Measurements from ENCODE around the gene S1PR4.
"Not testable (repeated sequence)": the region's sequence is repeated elsewhere in the genome, so short reads cannot be mapped to it uniquely, and the experiment has no call there.

The S1PR4 gene

DNA sequence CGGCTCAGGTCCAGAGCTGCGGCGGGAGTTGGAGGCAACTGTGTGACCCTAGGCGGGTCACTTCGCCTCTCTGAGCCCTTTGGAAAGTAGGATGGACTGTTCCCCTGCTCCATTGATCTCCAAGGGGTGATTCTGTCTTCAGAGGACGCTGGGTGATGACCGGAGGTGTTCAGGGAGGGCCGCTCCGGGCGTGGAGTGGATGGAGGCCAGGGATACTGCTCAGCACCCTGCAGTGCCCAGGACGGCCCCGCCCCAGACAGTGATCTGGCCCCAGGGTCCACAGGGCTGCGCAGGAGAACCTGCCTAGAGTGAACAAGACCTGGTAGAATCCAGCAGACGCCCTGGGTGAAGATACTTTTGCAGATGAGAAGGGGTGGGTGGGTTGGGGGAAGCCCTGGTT, 14.1 kb downstream of the S1PR4 start:
- in situ Hi-C loops (cut with HindIII; ENCODE audit: low sequenced_read_pairs) = no loop called here

DNA sequence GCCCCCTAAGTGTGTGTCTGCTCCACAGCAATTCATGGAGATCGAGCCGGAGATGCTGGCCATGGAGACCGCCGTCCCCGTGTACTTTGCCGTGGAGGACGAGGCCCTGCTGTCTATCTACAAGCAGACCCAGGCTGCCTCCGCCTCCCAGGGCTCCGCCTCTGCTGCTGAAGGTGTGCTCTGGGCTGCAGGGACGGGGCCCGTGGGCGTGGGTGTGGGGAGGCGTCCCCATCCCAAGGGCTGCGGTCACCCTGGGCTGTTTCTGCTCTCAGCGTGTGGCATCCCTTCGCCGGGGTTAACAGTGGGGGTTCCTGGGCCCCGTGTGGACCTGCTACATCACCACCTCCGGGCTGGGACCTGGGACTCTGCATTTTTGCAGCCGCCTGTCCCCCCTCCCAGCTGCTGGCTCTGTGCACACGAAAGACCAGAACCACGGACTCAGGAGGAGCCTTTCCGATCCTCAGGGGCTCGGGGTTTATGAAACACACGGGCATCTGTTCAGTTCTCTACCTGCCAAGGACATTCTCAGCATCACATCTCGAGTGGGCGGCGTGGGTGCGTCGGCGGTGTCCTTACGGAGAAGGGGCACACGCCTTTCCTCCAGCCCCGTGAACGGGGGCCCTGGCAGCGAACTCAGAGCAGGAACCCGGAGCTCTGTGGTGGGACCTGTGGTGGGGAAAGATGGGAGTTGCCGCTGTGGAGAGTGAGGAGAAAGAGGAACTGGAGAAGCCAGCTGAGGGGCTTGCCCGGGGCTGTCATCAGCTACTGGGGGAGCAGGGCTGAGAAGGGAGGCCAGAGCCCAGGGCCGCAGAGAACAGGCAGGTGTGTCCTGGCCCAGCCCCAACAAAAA, 14.9 kb downstream of the S1PR4 start:
- in situ Hi-C loops (cut with HindIII; ENCODE audit: low sequenced_read_pairs) = no loop called here

DNA sequence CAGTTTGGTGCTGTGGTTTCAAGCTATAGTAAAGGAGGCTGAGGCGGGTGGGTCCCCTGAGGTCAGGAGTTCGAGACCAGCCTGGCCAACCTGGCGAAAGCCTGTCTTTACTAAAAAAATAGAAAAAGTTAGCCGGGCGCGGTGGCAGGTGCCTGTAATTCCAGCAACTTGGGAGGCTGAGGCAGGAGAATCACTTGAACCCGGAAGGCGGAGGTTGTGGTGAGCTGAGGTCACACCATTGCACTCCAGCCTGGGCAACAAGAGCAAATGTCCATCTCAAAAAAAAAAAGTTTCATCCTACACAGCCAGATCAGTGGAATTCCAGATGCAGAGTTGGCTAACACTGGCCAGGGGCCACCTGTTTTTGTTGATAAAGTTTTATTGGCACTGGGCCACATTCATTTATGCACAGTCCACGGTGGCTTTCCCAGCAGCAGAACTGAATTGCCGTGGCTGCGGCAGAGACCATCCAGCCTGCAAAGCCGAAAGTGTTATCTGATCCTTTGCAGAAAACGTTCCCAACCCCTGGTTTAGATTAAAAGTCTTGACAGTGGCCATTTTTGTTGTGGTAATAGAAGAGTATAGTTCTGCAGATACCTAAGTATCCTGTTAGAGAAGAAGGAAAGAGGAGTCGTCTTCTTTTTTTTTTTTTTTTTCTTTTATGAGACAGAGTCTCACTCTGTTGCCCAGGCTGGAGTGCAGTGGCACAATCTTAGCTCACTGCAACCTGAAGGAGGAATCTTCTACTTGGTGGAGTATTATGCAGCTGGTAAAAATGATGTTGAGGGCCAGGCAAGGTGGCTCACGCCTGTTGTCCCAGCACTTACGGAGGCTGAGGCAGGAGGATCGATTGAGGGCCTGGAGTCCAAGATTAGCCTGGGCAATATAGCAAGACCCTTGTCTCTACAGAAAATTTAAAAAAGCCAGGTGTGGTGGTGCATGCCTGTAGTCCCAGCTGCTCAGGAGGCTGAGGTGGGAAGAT, 15.8 kb downstream of the S1PR4 start:
- in situ Hi-C loops (cut with HindIII; ENCODE audit: low sequenced_read_pairs) = no loop called here

GRCh38 chr19:3196064-3196932, 17.7 kb downstream of the S1PR4 start:
- in situ Hi-C loops (cut with HindIII; ENCODE audit: low sequenced_read_pairs) = no loop called here

DNA sequence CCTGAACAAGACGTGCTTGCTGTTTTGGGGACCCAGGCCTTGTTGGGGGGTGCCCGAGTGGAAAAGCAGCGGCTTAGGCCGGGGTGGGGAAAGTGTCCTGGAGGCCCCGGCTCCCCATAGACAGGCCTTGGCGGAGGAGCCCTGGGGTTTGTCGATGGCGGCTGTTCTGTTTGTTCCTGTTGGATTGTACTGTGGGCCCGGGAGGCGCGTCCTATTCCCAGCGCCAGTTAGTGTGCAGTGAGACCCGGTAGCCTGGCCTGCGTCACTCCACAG, 18.3 kb downstream of the S1PR4 start:
- in situ Hi-C loops (cut with HindIII; ENCODE audit: low sequenced_read_pairs) = no loop called here

DNA sequence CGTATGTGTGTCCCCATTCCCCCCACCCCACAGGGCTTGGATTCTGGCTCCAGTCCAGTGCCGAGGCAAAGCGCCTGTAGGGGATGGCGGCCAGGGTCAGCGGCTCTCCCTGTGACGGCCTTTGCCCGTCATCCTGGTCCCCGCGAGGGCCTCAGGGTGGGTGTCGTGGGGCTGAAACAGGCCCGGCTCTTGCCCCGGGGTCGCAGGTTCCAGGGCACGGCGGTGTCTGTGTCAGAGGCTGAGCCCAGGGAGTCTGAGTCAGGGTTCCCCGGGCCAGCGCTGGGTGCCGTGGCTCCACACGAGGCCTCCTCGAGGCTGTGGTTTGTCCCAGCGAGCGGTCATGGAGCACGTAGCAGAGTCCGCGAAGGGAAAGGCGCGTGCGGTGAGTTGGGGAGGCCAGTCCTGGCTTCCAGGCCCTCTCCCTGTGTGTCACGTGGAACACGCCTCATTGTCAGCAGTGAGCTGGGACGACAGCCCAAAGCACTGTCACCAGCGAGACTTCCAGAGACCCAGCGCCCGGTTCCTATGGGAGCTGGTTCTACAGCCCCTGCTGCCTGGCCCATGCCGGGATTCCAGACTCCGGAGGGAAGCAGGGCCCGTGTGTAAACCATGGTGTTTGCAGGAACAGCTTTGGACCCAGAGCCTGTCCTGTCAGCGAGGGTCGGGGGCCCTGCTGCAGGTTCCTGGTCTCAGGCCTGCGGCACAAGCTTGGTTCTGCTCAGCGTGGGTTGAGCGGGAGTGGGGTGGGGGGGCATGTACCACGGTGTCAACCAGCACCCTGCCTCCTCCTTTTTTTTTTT, 20.5 kb downstream of the S1PR4 start:
- in situ Hi-C loops (cut with HindIII; ENCODE audit: low sequenced_read_pairs) = no loop called here

GRCh38 chr19:3201072-3201700, 22.6 kb downstream of the S1PR4 start:
- in situ Hi-C loops (cut with HindIII; ENCODE audit: low sequenced_read_pairs) = no loop called here

GRCh38 chr19:3201911-3202310, 23.3 kb downstream of the S1PR4 start:
- in situ Hi-C loops (cut with HindIII; ENCODE audit: low sequenced_read_pairs) = no loop called here

GRCh38 chr19:3202346-3202745, 23.8 kb downstream of the S1PR4 start:
- in situ Hi-C loops (cut with HindIII; ENCODE audit: low sequenced_read_pairs) = no loop called here

- in situ Hi-C loops (cut with HindIII; ENCODE audit: low sequenced_read_pairs) = not testable (repeated sequence)
Observed at GRCh38 chr19:3202895-3203294, 24.3 kb downstream of the S1PR4 start.

GRCh38 chr19:3203805-3204645, 25.5 kb downstream of the S1PR4 start:
- in situ Hi-C loops (cut with HindIII; ENCODE audit: low sequenced_read_pairs) = no loop called here

- in situ Hi-C loops (cut with HindIII; ENCODE audit: low sequenced_read_pairs) = no loop called here
Observed at GRCh38 chr19:3204646-3205275, 26.2 kb downstream of the S1PR4 start.

- in situ Hi-C loops (cut with HindIII; ENCODE audit: low sequenced_read_pairs) = no loop called here
Observed at GRCh38 chr19:3206216-3206953, 27.8 kb downstream of the S1PR4 start.

DNA sequence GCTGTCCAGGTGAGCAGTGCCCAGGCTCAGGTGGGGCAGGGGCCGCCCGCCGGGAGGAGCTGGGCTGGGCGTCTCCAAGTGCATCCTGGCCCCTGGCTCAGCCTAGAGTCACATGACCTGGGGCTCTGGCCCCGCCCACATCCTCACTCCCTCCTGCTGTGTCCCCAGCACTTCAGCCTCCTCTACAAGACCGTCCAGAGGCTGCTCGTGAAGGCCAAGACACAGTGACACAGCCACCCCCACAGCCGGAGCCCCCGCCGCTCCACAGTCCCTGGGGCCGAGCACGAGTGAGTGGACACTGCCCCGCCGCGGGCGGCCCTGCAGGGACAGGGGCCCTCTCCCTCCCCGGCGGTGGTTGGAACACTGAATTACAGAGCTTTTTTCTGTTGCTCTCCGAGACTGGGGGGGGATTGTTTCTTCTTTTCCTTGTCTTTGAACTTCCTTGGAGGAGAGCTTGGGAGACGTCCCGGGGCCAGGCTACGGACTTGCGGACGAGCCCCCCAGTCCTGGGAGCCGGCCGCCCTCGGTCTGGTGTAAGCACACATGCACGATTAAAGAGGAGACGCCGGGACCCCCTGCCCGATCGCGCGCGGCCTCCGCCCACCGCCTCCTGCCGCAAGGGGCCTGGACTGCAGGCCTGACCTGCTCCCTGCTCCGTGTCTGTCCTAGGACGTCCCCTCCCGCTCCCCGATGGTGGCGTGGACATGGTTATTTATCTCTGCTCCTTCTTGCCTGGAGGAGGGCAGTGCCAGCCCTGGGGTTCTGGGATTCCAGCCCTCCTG, 29.1 kb downstream of the S1PR4 start:
- in situ Hi-C loops (cut with HindIII; ENCODE audit: low sequenced_read_pairs) = no loop called here

DNA sequence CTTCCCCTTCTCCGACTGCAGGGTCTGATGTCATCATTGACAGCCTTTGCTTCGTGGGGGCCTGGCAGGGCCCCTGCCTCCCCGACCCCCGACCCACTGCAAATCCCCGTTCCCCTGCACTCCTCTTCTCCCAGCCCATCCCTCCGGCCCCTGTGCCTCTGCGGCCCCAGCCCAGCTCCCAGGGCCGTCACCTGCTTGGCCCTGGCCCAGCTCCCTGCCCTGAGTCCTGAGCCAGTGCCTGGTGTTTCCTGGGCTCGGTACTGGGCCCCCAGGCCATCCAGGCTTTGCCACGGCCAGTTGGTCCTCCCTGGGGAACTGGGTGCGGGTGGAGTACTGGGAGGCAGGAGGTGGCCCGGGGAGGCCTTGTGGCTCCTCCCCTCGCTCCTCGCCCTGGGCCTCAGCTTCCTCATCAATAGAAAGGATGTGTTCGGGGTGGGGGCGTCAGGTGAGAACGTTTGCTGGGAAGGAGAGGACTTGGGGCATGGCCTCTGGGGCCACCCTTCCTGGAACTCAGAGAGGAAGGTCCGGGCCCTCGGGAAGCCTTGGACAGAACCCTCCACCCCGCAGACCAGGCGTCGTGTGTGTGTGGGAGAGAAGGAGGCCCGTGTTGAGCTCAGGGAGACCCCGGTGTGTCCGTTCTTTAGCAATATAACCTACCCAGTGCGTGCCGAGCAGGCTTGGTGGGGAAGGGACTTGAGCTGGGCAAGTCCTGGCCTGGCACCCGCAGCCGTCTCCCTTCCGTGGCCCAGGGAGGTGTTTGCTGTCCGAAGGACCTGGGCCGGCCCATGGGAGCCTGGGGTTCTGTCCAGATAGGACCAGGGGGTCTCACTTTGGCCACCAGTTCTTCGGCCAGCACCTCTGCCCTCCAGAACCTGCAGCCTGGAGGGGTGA, 30.0 kb downstream of the S1PR4 start:
- in situ Hi-C loops (cut with HindIII; ENCODE audit: low sequenced_read_pairs) = no loop called here
